ENCODE measurements around the gene IL9. TPM values are rescaled to one million over a fixed set of nuclear protein-coding genes. Genes with fewer than 3 reads are reported as not detected.

The IL9 gene
- total RNA-seq, 1 donor from 2014 or later = not detected

- ChIA-PET CTCF (no interaction called here), POLR2A (no interaction called here)
- Mint-ChIP-seq H3K27me3 (peaks cover 10% of the 10 kb centered on the region), H3K4me3 (no peak overlapping the region), H3K27ac (no peak overlapping the region), H3K9me3 (no peaks in the 10 kb centered on the region), H3K4me1 (no peaks in the 10 kb centered on the region), H3K36me3 (ENCODE audit: low read depth) (no peaks in the 10 kb centered on the region)
- TF ChIP-seq CTCF (IDR thresholded peaks at IDR 0.05) = no peak
- ATAC-seq (ENCODE audit: low read depth) (no peak), DNase-seq (no peak)
- intact Hi-C loops (cut with micrococcal nuclease) = no loop called here
Measured at GRCh38 chr5:135878156-135878620, 17.5 kb downstream of the IL9 start.

- DNase-seq (no peak), ATAC-seq (ENCODE audit: low read depth) (no peak)
- H3K4me3 Mint-ChIP-seq = no peak overlapping the region
- ChIA-PET CTCF (no interaction called here), POLR2A (no interaction called here)
- H3K9me3 Mint-ChIP-seq = no peaks in the 10 kb centered on the region
- TF ChIP-seq CTCF (IDR thresholded peaks at IDR 0.05) = no peak
- no peaks in the 10 kb centered on the region for H3K36me3 Mint-ChIP-seq (ENCODE audit: low read depth)
- no peak overlapping the region for H3K27ac Mint-ChIP-seq
- H3K27me3 Mint-ChIP-seq = peaks cover 10% of the 10 kb centered on the region
- intact Hi-C loops (cut with micrococcal nuclease) = no loop called here
- H3K4me1 Mint-ChIP-seq = no peaks in the 10 kb centered on the region
Measured at GRCh38 chr5:135877570-135878155, 18.0 kb downstream of the IL9 start.

GRCh38 chr5:135876146-135876545, 19.5 kb downstream of the IL9 start:
- no peak for TF ChIP-seq CTCF (IDR thresholded peaks at IDR 0.05)
- Mint-ChIP-seq H3K27ac (no peak overlapping the region), H3K4me3 (no peak overlapping the region), H3K4me1 (no peaks in the 10 kb centered on the region), H3K9me3 (no peaks in the 10 kb centered on the region), H3K27me3 (peaks cover 6% of the 10 kb centered on the region), H3K36me3 (ENCODE audit: low read depth) (no peaks in the 10 kb centered on the region)
- ChIA-PET CTCF (no interaction called here), POLR2A (no interaction called here)
- DNase-seq (no peak), ATAC-seq (ENCODE audit: low read depth) (no peak)
- intact Hi-C loops (cut with micrococcal nuclease) = no loop called here

GRCh38 chr5:135875567-135875966, 20.1 kb downstream of the IL9 start:
- POLR2A ChIA-PET = no interaction called here
- Mint-ChIP-seq H3K9me3 (no peaks in the 10 kb centered on the region), H3K4me1 (no peaks in the 10 kb centered on the region), H3K4me3 (no peak overlapping the region), H3K27me3 (peaks cover 5% of the 10 kb centered on the region), H3K36me3 (ENCODE audit: low read depth) (no peaks in the 10 kb centered on the region), H3K27ac (no peak overlapping the region)
- CTCF ChIA-PET = no interaction called here
- ATAC-seq (ENCODE audit: low read depth) = no peak
- DNase-seq = no peak
- intact Hi-C loops (cut with micrococcal nuclease) = no loop called here
- no peak for TF ChIP-seq CTCF (IDR thresholded peaks at IDR 0.05)

GRCh38 chr5:135874461-135874860, 21.2 kb downstream of the IL9 start:
- no peak for ATAC-seq (ENCODE audit: low read depth)
- intact Hi-C loops (cut with micrococcal nuclease) = no loop called here

More at GRCh38 chr5:135874461-135874860, 21.2 kb downstream of the IL9 start:
- ChIA-PET CTCF (no interaction called here), POLR2A (no interaction called here)
- no peak overlapping the region for H3K27ac Mint-ChIP-seq
- H3K4me3 Mint-ChIP-seq = no peak overlapping the region
- no peaks in the 10 kb centered on the region for H3K4me1 Mint-ChIP-seq
- DNase-seq = no peak
- H3K36me3 Mint-ChIP-seq (ENCODE audit: low read depth) = no peaks in the 10 kb centered on the region
- H3K9me3 Mint-ChIP-seq = no peaks in the 10 kb centered on the region
- no peak for TF ChIP-seq CTCF (IDR thresholded peaks at IDR 0.05)
- H3K27me3 Mint-ChIP-seq = no peaks in the 10 kb centered on the region

Measured in activated B cell treated with CpG ODN at 0.5 μM for 24 hours (primary cell).